ENCODE results near the gene OR4F15.

Gene OR4F15

DNA sequence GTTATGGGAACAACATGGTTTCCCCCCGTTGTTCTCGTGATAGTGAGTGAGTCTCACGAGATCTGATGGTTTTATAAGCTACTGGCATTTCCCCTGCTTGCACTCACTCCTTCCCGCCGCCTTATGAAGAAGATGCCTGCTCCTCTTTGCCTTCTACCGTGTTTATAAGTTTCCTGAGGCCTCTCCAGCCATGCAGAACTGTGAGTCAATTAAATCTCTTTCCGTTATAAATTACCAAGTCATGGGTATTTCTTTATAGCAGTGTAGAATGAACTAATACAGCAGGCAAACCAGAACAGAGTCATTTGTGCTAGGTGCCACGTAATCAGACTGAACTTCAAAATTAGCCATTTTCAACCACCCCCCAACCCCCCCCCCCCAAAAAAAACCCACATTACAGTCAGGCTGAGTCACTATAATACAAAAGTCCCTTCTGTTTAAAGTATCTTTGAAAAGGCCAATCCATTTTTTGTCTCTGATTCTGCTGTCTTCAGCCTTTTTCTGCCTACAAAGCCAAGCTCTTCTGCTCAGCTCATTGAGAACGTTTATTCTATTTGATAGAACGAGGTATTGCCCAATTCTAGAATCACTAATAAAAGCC, 4.6 kb upstream of the OR4F15 start:
- H3K4me3 ChIP-seq (ENCODE audit: control insufficient read depth, low read depth, low read length): no peak overlapping the region
- peak; percentile 72 for DNase-seq (ENCODE audit: low read depth)
- TF ChIP-seq, protein P1, sequence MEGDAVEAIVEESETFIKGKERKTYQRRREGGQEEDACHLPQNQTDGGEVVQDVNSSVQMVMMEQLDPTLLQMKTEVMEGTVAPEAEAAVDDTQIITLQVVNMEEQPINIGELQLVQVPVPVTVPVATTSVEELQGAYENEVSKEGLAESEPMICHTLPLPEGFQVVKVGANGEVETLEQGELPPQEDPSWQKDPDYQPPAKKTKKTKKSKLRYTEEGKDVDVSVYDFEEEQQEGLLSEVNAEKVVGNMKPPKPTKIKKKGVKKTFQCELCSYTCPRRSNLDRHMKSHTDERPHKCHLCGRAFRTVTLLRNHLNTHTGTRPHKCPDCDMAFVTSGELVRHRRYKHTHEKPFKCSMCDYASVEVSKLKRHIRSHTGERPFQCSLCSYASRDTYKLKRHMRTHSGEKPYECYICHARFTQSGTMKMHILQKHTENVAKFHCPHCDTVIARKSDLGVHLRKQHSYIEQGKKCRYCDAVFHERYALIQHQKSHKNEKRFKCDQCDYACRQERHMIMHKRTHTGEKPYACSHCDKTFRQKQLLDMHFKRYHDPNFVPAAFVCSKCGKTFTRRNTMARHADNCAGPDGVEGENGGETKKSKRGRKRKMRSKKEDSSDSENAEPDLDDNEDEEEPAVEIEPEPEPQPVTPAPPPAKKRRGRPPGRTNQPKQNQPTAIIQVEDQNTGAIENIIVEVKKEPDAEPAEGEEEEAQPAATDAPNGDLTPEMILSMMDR (conservative IDR thresholded peaks at IDR 0.05; ENCODE audit: control insufficient read depth, insufficient read depth, low read depth, low read length): no peak

DNA sequence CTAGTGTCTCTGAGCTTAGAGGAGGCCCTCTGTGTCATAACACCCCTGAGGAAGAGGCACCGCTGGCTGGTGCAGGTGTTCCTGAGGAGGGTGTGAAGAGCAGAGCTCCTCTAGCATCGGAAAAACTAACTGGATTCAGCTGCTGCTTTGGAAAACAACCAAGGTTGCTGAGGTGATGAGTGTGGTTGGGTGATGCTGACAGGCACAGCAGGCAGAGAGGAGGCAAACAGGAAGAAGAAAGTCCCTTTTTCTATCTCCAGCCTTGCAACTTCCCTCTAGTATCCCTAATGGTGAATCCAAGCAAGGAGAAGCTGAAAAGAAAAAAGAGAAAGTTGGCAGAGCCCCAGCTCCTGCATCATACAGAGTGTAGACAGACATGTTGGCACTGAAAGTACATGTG, 3.8 kb upstream of the OR4F15 start:
- TF ChIP-seq, protein P1 (conservative IDR thresholded peaks at IDR 0.05; ENCODE audit: control insufficient read depth, insufficient read depth, low read depth, low read length): no peak
- DNase-seq (ENCODE audit: low read depth): peak; percentile 65
- no peak overlapping the region for H3K4me3 ChIP-seq (ENCODE audit: control insufficient read depth, low read depth, low read length)

DNA sequence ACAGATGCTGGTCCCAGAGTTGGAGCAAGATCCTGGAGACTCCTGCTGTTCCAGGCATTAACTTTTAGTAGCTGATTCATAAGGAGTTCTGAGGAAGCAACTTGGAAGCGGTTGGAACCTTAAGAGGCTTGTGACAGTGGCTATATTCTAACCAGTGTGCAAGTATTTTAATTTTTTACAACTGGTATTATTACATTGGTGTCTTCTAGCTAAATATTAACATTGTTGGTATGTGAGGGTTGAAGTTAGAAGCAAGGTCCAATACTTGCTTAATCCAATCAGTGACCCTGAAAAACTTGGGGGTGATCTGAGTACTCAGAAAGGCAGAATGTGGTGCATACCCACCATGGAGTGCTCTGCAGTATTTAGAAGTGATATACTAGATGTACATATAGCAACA, 1.5 kb upstream of the OR4F15 start:
- H3K4me3 ChIP-seq (ENCODE audit: control insufficient read depth, low read depth, low read length): no peak overlapping the region
- TF ChIP-seq, protein P1 (conservative IDR thresholded peaks at IDR 0.05; ENCODE audit: control insufficient read depth, insufficient read depth, low read depth, low read length): no peak
- no peak for DNase-seq (ENCODE audit: low read depth)

DNA sequence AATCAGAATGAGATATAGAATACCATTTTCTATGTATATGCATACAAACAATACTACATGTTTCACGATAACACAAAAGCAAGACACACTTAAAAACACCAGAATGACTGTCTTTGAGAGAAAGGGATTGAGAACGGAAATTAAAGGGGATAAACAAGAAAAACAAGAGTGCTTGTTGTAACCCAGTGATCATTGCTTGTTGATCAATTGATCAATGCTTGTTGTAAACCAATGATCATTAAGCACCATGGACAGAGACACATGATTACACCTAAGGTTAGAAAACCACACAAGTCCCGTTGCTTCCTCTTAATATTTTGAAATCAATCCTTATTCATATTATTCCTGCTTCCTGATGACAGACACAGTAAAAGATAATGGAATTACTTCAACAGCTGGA, 1.1 kb upstream of the OR4F15 start:
- TF ChIP-seq, protein P1 (conservative IDR thresholded peaks at IDR 0.05; ENCODE audit: control insufficient read depth, insufficient read depth, low read depth, low read length): no peak
- no peak for DNase-seq (ENCODE audit: low read depth)
- no peak overlapping the region for H3K4me3 ChIP-seq (ENCODE audit: control insufficient read depth, low read depth, low read length)

DNA sequence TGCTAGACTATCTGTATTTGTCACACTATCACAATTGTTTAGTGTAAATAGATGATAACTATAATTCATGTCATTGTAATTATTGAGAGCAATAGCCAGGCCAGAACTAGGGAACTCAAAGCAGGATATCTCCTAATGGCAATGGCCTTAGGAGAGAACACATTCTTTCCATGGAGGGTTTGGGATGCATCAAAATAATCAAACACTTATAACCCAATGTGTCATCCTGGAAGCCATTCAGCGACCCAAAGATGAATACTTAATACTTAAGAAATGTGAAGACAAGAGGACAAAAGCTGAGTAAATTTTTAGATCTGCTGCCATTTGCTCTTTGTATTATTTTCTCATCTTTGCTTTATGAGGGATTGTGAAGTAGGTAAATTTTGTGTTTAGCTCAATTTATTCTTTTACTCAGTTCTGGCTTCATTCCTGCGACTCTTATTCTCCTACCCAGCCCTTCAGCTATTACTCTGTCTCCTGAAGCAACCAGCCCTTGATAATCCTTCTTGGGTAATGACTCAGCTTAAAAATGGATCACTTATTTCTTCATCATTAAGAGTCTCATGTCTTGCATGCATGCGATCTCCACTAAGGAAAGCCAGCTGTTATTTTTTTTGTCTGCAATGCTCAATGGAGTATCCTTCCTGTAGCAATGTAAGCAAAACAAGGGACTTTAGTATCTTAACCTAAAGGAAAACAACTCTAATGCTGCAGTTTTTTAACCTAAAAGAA, 2.0 kb downstream of the OR4F15 start:
- H3K4me3 ChIP-seq (ENCODE audit: control insufficient read depth, low read depth, low read length): no peak overlapping the region
- peak; percentile 40 for DNase-seq (ENCODE audit: low read depth)
- TF ChIP-seq, protein P1 (conservative IDR thresholded peaks at IDR 0.05; ENCODE audit: control insufficient read depth, insufficient read depth, low read depth, low read length): no peak

DNA sequence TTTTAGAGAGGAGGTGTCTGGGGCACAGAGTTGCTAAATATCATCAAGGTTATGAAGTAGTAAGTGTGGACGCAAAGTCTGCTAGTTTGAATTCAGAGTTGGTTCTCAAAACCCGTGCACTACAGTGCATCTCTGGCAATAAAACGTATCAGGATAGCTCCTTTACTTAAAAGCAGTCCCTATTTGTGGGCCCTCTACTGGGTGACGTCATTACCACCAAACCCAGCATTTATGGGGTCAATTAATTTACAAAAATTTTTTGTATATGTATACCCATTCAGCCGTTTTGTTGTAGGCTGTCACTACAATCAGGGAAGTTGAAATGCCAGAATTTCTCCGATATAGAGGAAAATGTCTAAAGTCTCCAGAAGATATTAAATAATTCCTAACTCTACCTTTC, 8.8 kb downstream of the OR4F15 start:
- TF ChIP-seq, protein P1 (conservative IDR thresholded peaks at IDR 0.05; ENCODE audit: control insufficient read depth, insufficient read depth, low read depth, low read length): no peak
- no peak for DNase-seq (ENCODE audit: low read depth)
- no peak overlapping the region for H3K4me3 ChIP-seq (ENCODE audit: control insufficient read depth, low read depth, low read length)
